NCI-H460 (cell line): ENCODE data around the gene COL4A5. TPM values are rescaled to one million over a fixed set of nuclear protein-coding genes. Genes with fewer than 3 reads are reported as not detected.
"Not testable (repeated sequence)": the region's sequence is repeated elsewhere in the genome, so short reads cannot be mapped to it uniquely, and the experiment has no call there.

Experiments
- DNase-seq: peaks from one replicate; pipeline ENCODE4 v3.0.0-alpha.2; 2016; ENCODE audit warnings: low read depth; ENCODE audit errors: extremely low read depth
- polyA plus RNA-seq: library from polyadenylated mRNA; depleted of rRNA; stranded (reverse); fragments of >200 nt; gene quantifications from 2 replicates; pipeline ENCODE4 v1.2.3, GENCODE V29; 2014; cell fraction: nucleus; rRNA removed
- total RNA-seq: library from RNA; depleted of rRNA; stranded (reverse); fragments of >200 nt; shearing (Covaris generic); gene quantifications from 2 replicates; pipeline ENCODE4 v1.2.3, GENCODE V29; 2014; rRNA removed

The COL4A5 gene
- total RNA-seq: 193 and 211 TPM in 2 replicates
- 416 and 585 TPM in 2 replicates for polyA plus RNA-seq

- peak; percentile 91 for DNase-seq
Measured at GRCh38 chrX:108439426-108439942, at the start of gene COL4A5. Gene COL4A5 (plus strand): TSS chrX:108439838. CDS start chrX:108440126, 288 bp downstream.

DNA sequence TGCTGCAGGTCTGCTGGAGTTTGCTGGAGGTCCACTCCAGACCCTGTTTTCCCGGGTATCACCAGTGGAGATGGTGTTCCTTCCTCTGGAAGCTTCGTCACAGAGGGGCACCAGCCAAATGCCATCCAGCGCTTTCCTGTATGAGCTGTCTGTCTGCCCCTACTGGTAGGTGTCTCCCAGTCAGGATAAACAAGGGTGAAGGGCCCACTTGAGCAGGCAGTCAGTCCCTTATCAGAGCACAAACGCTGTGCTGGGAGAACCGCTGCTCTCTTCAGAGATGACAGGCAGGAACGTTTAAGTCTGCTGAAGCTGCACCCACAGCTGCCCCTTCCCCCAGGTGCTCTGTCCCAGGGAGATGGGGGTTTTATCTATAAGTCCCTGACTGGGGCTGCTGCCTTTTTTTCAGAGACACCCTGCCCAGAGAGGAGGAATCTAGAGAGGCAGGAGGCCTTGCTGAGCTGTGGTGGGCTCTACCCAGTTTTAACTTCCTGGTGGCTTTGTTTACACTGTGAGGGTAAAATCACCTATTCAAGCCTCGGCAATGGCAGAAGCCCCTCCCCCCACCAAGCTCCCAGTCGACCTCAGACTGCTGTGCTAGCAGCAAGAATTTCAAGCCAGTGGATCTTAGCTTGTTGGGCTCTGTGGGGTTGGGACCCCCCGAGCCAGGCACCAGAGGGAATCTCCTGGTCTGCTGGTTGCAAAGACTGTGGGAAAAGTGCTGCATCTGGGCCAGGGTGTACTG is 48.5 kb upstream of the COL4A5 start:
- DNase-seq: not testable (repeated sequence)

DNA sequence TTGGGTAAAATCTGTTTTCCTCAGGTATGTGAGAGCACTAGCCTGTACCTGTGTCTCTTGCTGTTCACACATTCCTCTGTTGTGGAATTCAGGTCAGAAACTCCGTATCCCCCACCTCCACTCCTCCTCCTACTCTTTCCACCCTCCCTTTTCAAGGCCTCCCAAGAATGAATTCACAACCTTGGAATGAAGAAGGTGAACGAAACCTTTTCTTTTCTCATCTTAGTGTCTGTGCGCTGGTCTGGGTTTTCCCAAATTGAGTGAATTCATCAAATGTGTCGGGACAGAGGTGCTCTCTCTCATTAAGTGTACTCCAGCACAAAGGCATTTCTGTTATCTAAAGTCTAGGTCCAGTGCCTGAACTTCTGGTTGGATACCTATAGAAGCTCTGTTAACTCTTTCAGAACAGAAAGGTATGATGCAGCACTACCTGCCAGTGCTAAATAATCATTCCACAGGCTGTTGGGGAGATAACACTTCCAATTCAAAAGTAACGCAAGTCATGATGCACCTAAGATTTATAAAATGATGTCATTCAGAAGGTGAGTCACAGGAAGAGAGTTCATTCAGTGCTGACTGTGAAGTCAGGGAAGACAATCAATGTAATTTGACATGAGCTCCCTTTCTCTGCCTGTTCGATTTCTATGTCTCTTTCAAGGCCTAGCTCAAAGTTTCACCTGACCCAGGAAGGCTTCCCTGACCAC is 43.3 kb upstream of the COL4A5 start:
- DNase-seq: peak; percentile 86

DNA sequence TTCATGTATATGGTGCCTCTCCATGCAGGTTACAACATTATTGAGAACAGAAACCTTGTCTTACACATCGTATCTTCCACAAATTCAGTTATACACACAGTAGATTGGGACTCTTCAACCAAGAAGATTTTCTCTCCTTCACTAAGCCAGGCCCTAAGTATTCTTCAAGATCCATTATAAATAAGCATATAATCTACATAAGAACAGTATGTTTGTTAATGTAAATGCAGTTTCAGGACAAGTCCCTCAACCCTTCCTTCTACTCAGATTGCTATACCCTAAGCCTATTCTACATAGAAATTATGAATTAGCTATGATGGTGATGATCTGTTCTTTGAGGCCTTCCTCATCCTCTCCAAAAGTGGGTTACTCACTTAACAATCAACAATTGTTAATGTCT is 42.7 kb upstream of the COL4A5 start:
- no peak for DNase-seq

GRCh38 chrX:108397627-108398391 is 41.8 kb upstream of the COL4A5 start:
- peak; percentile 80 for DNase-seq

- peak; percentile 83 for DNase-seq
Measured at GRCh38 chrX:108399418-108400165, 40.0 kb upstream of the COL4A5 start.

DNA sequence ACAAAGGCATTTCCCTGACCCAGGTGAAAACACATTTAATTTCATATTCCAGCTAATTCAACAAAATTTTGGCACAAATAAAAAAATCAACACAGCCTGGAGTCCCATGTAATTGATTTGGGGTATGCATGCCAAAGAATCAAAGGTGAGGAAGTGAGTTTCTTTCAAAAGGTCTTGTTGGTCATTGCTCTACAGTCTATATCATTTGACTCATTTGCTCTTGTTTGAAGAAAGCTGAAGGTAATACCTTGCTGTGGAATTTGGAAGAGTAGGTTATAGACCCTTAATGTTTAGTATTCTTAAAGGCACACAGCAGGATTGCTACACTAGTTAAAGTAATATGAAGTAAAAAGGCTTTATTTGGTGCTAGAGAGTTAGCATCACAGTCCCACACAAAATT is 26.9 kb upstream of the COL4A5 start:
- no peak for DNase-seq

GRCh38 chrX:108415146-108415545 is 24.5 kb upstream of the COL4A5 start:
- no peak for DNase-seq

- DNase-seq: no peak
Measured at GRCh38 chrX:108415891-108416290, 23.7 kb upstream of the COL4A5 start.

DNA sequence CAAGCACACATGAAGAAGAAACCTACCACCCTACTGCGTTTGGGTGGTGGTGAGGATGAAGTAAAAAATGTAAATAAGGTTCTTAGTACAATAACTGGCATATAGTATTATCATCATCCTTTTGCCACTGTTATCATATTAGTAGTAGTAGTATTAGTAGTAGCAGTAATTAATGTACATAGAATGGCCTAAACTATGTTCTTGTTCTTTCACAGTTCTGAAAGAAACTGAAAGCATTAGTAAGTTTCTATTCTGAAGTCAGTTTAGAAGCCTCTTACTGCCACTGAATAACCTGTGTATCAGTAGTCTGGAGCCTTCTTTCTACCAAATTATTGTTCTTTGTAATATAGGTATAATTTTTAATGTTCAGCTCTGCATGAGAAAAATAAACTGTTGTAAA is 22.4 kb upstream of the COL4A5 start:
- no peak for DNase-seq

- DNase-seq: no peak
Measured at GRCh38 chrX:108419401-108419800, 20.2 kb upstream of the COL4A5 start.

DNA sequence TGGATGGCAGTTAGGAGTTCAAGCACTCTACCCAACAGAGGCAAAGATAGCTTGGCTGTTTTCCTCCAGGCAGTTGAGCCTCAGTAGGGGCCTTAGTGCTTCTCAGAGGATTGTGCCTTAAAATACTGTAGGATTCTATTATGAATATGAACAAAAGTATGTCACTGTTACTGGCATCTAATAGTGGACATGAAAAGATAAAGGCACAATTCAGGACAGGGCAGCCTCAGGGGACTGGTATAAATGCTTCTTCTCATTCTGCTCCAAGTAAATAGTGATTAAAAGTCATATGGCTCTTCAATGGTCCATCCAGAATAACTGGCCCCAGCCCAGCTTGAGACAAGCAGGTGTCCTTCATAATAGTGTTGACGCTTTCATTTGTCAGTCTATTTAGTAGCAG is 19.2 kb upstream of the COL4A5 start:
- DNase-seq: no peak

DNA sequence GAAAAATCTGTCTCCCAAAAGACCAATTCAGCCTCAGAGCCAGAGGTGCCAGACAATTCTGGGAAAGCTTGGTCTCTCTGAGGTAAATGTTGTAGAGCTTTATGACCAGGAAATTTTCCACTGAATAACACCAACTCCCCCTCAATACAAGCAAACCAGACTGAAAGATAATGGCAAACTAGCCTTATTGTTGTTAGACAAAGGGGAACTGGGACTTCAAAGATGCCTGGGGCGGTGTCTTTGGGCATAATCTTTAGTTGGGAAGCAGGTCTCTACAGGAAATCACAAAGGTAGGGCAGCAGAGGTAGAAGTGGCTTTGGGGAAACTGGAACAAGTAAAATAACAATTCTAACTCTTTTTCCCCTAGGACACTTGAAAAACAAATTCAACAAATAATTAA is 13.4 kb upstream of the COL4A5 start:
- no peak for DNase-seq

DNA sequence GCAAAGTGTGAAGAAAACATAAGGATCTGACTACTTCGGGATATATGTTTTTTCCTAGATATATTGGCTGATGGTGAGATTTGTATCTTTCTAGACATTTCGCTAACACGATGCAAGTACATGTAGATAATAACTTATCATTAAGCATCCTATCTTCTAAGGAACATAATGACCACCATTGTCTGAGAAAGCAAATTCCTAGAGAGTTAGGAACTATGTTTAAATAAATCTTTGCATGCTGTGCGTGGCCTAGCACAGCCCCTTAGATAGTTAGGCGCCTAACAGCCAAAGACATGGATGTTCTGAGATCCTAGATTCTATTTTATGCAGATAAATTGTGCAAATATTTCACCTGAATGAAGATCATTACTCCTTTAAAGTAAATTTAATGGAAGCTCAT is 4.4 kb upstream of the COL4A5 start:
- DNase-seq: no peak

- no peak for DNase-seq
Measured at GRCh38 chrX:108437349-108438109, 2.1 kb upstream of the COL4A5 start.

GRCh38 chrX:108438110-108438623 is 1.5 kb upstream of the COL4A5 start, which contains the start of gene COL4A6:
Gene COL4A6 (minus strand): TSS chrX:108438422. CDS start chrX:108438196, 226 bp downstream.
- peak; percentile 68 for DNase-seq

- DNase-seq: no peak
Measured at GRCh38 chrX:108439961-108440696, 491 bp downstream of the COL4A5 start.

DNA sequence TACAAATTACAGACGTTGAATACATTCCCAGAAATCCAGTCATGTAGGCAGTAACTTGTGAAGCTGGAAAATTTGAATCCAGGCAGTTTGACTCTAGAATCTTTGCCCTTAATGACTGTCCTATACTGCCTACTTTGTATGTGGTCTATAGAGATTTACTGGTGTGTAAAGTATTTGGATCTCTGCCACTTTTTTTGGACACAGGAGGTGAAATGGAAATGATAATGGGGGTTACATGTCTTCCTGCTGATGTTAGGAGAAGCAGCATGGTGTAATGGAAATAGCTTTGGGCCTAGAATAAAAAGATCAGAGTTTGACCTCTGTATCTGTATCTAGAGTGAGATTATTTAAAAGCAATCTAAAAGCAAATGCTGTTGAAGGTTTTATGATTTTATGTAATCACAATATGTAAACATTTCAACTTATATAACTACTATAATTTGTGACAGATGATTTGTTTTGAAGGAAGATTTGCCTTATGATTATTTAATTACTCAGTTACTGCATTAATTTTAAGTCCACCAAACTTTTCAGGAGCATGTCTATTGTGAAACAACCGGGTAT is 3.3 kb downstream of the COL4A5 start:
- DNase-seq: no peak
